Measurements from ENCODE around the gene GRID1. TPM values are rescaled to one million over a fixed set of nuclear protein-coding genes. Genes with fewer than 3 reads are reported as not detected.

Gene GRID1
- total and polyA plus RNA-seq, 10 of the 15 experiments (the other 5 are each of a cell fraction or from before 2014, with no cell fraction given): 0.04 to 0.62 (median 0.08) TPM; not detected in 5

GRCh38 chr10:85673270-85673669, 693.3 kb downstream of the GRID1 start:
- ChIA-PET SMC1A (ENCODE audit: uncharacterized antibody, unreplicated experiment) (no interaction called here), POLR2A (no interaction called here), CTCF (no interaction called here), RAD21 (ENCODE audit: unreplicated experiment) (no interaction called here)
- H3K36me3 ChIP-seq (ENCODE audit: control insufficient read depth in 2 of 2, insufficient read depth in 2 of 2, low read length in 1 of 2): no peaks in the 10 kb centered on the region
- H4K20me1 ChIP-seq (ENCODE audit: control insufficient read depth, insufficient read depth): no peaks in the 10 kb centered on the region
- no peak overlapping the region for H3K4me3 ChIP-seq
- no peak overlapping the region for H2AFZ ChIP-seq (ENCODE audit: control insufficient read depth, low read depth, low read length)
- H3K9ac ChIP-seq (ENCODE audit: control insufficient read depth, insufficient read depth, low read length): no peak overlapping the region
- H3K4me1 ChIP-seq (ENCODE audit: control insufficient read depth, insufficient read depth, low read length): no peaks in the 10 kb centered on the region
- H3K27ac ChIP-seq (ENCODE audit: control insufficient read depth, insufficient read depth): no peak overlapping the region
- no peaks in the 10 kb centered on the region for H3K9me3 ChIP-seq (replicated peaks; ENCODE audit: control insufficient read depth, insufficient read depth, low read length)
- intact Hi-C loops (cut with micrococcal nuclease; ENCODE audit: unreplicated experiment) (no loop called here), in situ Hi-C loops (cut with MboI) (no loop called here)
- H3K79me2 ChIP-seq (ENCODE audit: control insufficient read depth, insufficient read depth, low read length): no peaks in the 10 kb centered on the region
- no peak for TF ChIP-seq GATAD2B (conservative IDR thresholded peaks at IDR 0.05; ENCODE audit: low read depth)
- no peak for TF ChIP-seq REST (IDR thresholded peaks at IDR 0.05; ENCODE audit: low read depth, low read length)
- TF ChIP-seq SREBF2 (IDR thresholded peaks at IDR 0.05; ENCODE audit: low read length): no peak
- TF ChIP-seq MTA2 (IDR thresholded peaks at IDR 0.05; ENCODE audit: low read depth): no peak
- no peak for TF ChIP-seq BCL11A (IDR thresholded peaks at IDR 0.05; ENCODE audit: low read depth, low read length)
- TF ChIP-seq HDAC6 (IDR thresholded peaks at IDR 0.05; ENCODE audit: unreplicated experiment): no peak
- TF ChIP-seq ZNF592 (IDR thresholded peaks at IDR 0.05): no peak
- TF ChIP-seq PAX5 (IDR thresholded peaks at IDR 0.05; ENCODE audit: borderline replicate concordance, low read depth, low read length): no peak
- no peak for TF ChIP-seq FOXM1 (IDR thresholded peaks at IDR 0.05; ENCODE audit: low read depth, low read length)
- TF ChIP-seq POLR2A (IDR thresholded peaks at IDR 0.05; ENCODE audit: low read depth, low read length): no peak
- no peak for TF ChIP-seq NR2C2 (IDR thresholded peaks at IDR 0.05; ENCODE audit: borderline replicate concordance, control insufficient read depth, insufficient read length, low read depth)
- no peak for FAIRE-seq
- ATAC-seq: no peak
- BruUV-seq (replicated peaks): no TSS peak
- H3K27me3 ChIP-seq (replicated peaks in 1 of 2; ENCODE audit: control insufficient read depth in 2 of 2, insufficient read depth in 2 of 2, low read length in 1 of 2): no peaks in the 10 kb centered on the region
- H3K4me2 ChIP-seq (ENCODE audit: control insufficient read depth, insufficient read depth): no peak overlapping the region
- no peak for DNase-seq (ENCODE audit: low read depth, low spot score)
- WGBS (ENCODE audit: insufficient coverage, insufficient replicate concordance, low lambda C conversion rate, missing lambda C conversion rate): 10% methylated on average over 1 of the region's 1 CpG
